ENCODE measurements around the gene FNTB.

FNTB gene

DNA sequence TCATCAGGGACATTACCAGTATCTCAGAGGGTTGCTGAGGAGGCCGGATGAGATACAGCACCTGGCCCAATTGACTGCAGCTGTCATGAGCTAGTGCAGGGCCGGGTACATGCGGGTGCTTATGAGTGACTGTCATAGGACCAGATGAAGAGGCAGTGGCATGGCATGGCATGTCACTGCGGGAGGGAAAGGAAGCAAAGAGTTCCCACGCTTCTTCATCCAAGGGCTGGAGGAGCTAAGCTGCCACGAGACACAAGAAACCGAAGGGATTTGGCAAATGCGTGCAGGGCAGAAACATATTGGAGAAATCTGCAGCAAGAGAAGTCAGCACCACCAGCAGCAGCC lies 33.4 kb upstream of the FNTB start:
- Histone ChIP-seq H3K4me1 (ENCODE audit: control insufficient read depth in 2 of 2, insufficient read depth in 2 of 2, low read length in 2 of 2) (no peaks in the 10 kb centered on the region), H3K36me3 (ENCODE audit: control insufficient read depth in 2 of 2, insufficient read depth in 2 of 2, low read length in 2 of 2) (peaks cover 4 to 10% of the 10 kb centered on the region in 2 donors), H3K9me3 (ENCODE audit: control insufficient read depth in 2 of 2, low read length in 2 of 2) (no peaks in the 10 kb centered on the region), H3K9ac (ENCODE audit: low read depth in 1 of 2, low read length in 2 of 2) (no peak overlapping the region), H3K27me3 (ENCODE audit: control insufficient read depth in 2 of 2, insufficient read depth in 2 of 2, low read length in 2 of 2) (no peaks in the 10 kb centered on the region), H3K4me3 (ENCODE audit: low read length in 2 of 2) (no peak overlapping the region), H3K27ac (ENCODE audit: low read depth in 2 of 2, low read length in 2 of 2) (no peak overlapping the region)

DNA sequence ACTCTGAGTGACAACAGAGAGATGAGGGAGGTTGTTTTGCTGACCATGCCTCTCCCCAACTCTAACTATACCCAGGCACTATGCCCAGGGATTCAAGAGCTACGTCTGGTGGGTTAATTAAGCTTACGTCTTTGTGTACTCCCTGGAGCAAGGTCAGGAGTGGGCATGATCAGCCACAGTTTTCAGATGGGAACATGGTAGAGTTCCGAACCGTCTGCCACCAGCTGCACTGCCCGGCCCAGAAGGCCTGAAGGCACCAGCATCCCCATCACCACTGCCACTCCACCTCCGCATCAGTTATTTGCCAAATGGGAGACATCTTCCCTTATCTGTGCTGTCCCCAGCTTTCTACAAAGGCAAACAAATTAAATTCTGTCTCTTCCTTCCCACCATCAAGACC lies 33.0 kb upstream of the FNTB start:
- H3K4me3 ChIP-seq (ENCODE audit: low read length in 2 of 2): no peak overlapping the region
- no peaks in the 10 kb centered on the region for H3K27me3 ChIP-seq (ENCODE audit: control insufficient read depth in 2 of 2, insufficient read depth in 2 of 2, low read length in 2 of 2)
- H3K9ac ChIP-seq (ENCODE audit: low read depth in 1 of 2, low read length in 2 of 2): no peak overlapping the region
- no peak overlapping the region for H3K27ac ChIP-seq (ENCODE audit: low read depth in 2 of 2, low read length in 2 of 2)
- H3K36me3 ChIP-seq (ENCODE audit: control insufficient read depth in 2 of 2, insufficient read depth in 2 of 2, low read length in 2 of 2): peaks cover 4 to 6% of the 10 kb centered on the region in 2 donors
- no peaks in the 10 kb centered on the region for H3K9me3 ChIP-seq (ENCODE audit: control insufficient read depth in 2 of 2, low read length in 2 of 2)
- no peaks in the 10 kb centered on the region for H3K4me1 ChIP-seq (ENCODE audit: control insufficient read depth in 2 of 2, insufficient read depth in 2 of 2, low read length in 2 of 2)

DNA sequence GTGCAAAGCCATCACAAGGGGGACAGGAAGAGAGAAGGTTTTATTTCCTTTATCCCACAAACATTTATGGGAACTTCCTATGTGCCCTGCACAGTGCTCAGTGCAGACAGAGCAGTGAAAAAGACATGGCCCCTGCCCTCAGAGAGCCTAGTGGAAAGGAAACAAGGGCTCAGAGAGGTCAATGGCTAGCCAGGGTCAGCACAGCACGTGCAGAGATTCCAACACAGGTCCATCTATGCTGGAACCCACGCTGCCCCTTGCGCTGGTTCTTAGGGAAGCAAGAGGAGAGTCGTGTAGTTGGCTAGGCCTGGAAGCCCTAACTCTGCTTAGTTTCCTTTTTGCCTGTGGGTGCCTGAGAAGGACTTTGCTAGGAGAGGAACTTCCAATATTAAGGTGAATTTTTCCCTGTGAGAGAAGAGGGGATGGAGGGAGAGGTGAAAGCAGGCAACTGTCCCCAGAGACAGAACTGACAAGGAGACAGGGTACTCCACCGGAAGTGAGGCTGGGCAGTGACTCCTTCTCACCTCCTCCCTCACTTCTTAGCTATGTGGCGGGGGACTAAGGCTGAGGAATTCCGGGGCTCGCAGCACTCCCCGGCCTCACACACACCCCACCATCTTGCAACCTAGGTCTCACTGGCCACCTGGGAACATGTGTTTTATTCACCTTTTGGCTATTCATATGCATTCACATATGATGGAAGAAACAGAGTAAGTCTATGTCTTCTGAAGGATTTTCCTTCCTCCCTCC lies 32.0 kb upstream of the FNTB start:
- Histone ChIP-seq H3K36me3 (ENCODE audit: control insufficient read depth in 2 of 2, insufficient read depth in 2 of 2, low read length in 2 of 2) (peaks cover 3 to 8% of the 10 kb centered on the region in 2 donors), H3K9me3 (ENCODE audit: control insufficient read depth in 2 of 2, low read length in 2 of 2) (no peaks in the 10 kb centered on the region), H3K27me3 (ENCODE audit: control insufficient read depth in 2 of 2, insufficient read depth in 2 of 2, low read length in 2 of 2) (no peaks in the 10 kb centered on the region), H3K27ac (ENCODE audit: low read depth in 2 of 2, low read length in 2 of 2) (no peak overlapping the region), H3K4me3 (ENCODE audit: low read length in 2 of 2) (no peak overlapping the region), H3K9ac (ENCODE audit: low read depth in 1 of 2, low read length in 2 of 2) (no peak overlapping the region), H3K4me1 (ENCODE audit: control insufficient read depth in 2 of 2, insufficient read depth in 2 of 2, low read length in 2 of 2) (no peaks in the 10 kb centered on the region)

DNA sequence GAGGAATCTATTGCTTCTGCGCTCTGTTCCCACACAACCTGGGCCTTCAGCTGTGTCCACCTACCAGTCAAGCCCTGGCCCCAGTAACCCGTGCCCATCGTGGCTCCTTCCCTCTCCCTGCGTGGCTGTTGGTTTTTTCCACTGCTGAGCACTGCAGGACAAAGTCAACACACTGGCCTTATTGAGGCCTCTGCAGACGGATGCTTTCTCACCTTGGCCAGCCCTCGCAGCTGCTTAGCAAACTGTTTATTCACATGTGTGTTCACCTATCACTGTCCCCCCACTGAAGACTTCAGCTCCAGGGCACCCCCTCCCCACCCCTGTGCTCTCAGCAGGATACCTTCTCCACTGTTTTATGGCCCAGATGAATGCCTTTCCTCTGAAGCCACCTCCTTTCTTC lies 31.4 kb upstream of the FNTB start:
- no peaks in the 10 kb centered on the region for H3K9me3 ChIP-seq (ENCODE audit: control insufficient read depth in 2 of 2, low read length in 2 of 2)
- H3K9ac ChIP-seq (ENCODE audit: low read depth in 1 of 2, low read length in 2 of 2): no peak overlapping the region
- no peaks in the 10 kb centered on the region for H3K27me3 ChIP-seq (ENCODE audit: control insufficient read depth in 2 of 2, insufficient read depth in 2 of 2, low read length in 2 of 2)
- no peaks in the 10 kb centered on the region for H3K4me1 ChIP-seq (ENCODE audit: control insufficient read depth in 2 of 2, insufficient read depth in 2 of 2, low read length in 2 of 2)
- H3K27ac ChIP-seq (ENCODE audit: low read depth in 2 of 2, low read length in 2 of 2): no peak overlapping the region
- peaks cover 3 to 8% of the 10 kb centered on the region in 2 donors for H3K36me3 ChIP-seq (ENCODE audit: control insufficient read depth in 2 of 2, insufficient read depth in 2 of 2, low read length in 2 of 2)
- no peak overlapping the region for H3K4me3 ChIP-seq (ENCODE audit: low read length in 2 of 2)

DNA sequence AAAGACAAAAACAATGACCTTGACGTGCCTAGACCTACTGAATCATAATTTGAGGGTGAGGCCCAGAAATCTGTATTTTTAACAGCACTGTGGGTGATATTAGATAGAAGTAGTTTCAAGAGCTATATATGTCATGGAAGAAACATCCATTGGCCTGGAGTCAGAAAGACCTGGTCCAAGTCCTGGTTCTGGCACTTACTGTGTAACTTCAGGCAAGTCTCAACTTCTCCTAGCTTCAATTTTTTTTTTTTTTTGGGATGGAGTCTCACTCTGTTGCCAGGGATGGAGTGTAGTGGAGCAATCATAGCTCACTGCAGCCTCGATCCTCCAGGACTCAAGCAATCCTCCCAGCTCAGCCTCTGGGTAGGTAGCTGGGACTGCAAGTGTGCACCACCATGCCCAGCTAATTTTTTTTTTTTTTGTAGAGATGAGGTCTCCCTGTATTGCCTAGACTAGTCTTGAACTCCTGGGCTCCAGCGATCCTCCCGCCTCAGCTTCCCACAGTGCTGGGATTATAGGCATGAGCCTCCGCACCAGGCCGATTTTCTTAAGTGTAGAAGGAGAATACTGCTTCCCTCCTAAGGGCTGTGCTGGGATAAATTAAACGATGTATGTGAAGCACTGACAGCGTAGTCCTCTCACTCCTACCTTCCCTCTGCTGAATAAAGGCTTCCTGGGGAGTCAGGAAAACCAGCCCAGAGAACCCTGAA lies 29.8 kb upstream of the FNTB start:
- H3K27ac ChIP-seq (ENCODE audit: low read depth in 2 of 2, low read length in 2 of 2): no peak overlapping the region
- H3K27me3 ChIP-seq (ENCODE audit: control insufficient read depth in 2 of 2, insufficient read depth in 2 of 2, low read length in 2 of 2): no peaks in the 10 kb centered on the region
- H3K9me3 ChIP-seq (ENCODE audit: control insufficient read depth in 2 of 2, low read length in 2 of 2): no peaks in the 10 kb centered on the region
- H3K36me3 ChIP-seq (ENCODE audit: control insufficient read depth in 2 of 2, insufficient read depth in 2 of 2, low read length in 2 of 2): peaks cover 0 to 8% of the 10 kb centered on the region in 2 donors
- no peak overlapping the region for H3K9ac ChIP-seq (ENCODE audit: low read depth in 1 of 2, low read length in 2 of 2)
- peaks cover 0 to 5% of the 10 kb centered on the region in 2 donors for H3K4me1 ChIP-seq (ENCODE audit: control insufficient read depth in 2 of 2, insufficient read depth in 2 of 2, low read length in 2 of 2)
- no peak overlapping the region for H3K4me3 ChIP-seq (ENCODE audit: low read length in 2 of 2)

DNA sequence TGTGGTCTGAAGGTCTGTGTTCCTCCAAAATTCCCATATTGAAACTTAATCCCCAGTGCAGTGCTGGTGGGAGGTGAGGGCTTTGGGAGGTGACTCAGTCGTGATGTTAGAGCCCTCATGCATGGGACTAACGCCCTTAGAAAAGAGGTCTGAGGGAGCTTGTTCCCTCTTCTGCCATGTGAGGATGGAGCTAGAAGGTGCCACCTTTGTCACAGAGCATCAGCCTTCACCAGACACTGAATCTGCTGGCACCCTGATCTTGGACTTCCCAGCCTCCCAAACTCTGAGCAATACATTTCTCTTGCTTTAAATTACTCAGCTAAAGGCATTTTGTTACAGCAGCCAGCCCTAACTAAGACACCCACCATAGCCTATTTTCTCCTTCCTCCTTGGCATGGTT lies 28.5 kb upstream of the FNTB start:
- H3K9me3 ChIP-seq (ENCODE audit: control insufficient read depth in 2 of 2, low read length in 2 of 2): no peaks in the 10 kb centered on the region
- no peak overlapping the region for H3K9ac ChIP-seq (ENCODE audit: low read depth in 1 of 2, low read length in 2 of 2)

DNA sequence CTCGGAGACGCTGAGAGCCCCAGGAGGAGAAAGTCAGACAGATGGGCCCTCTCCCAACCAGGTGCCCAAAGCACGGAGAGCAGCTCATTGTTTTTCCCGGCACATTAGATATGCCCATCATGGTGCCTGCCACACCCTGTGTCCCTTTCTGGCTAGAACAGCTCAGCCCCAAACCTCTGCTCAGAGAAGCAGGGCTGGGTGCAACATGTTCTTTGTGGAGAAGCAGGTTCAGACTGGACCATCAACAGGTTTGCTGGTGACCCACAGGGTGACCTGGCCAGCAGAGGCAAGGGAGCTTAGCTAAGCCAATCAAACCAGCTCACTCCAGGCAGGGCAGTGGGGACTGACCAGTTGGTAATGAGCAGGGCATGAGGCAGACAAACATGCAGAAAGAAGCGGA lies 28.0 kb upstream of the FNTB start:
- H3K9ac ChIP-seq (ENCODE audit: low read depth in 1 of 2, low read length in 2 of 2): no peak overlapping the region
- no peak overlapping the region for H3K27ac ChIP-seq (ENCODE audit: low read depth in 2 of 2, low read length in 2 of 2)
- no peaks in the 10 kb centered on the region for H3K9me3 ChIP-seq (ENCODE audit: control insufficient read depth in 2 of 2, low read length in 2 of 2)
- peaks cover 3 to 5% of the 10 kb centered on the region in 2 donors for H3K36me3 ChIP-seq (ENCODE audit: control insufficient read depth in 2 of 2, insufficient read depth in 2 of 2, low read length in 2 of 2)
- peaks cover 0 to 5% of the 10 kb centered on the region in 2 donors for H3K4me1 ChIP-seq (ENCODE audit: control insufficient read depth in 2 of 2, insufficient read depth in 2 of 2, low read length in 2 of 2)
- H3K4me3 ChIP-seq (ENCODE audit: low read length in 2 of 2): no peak overlapping the region
- H3K27me3 ChIP-seq (ENCODE audit: control insufficient read depth in 2 of 2, insufficient read depth in 2 of 2, low read length in 2 of 2): no peaks in the 10 kb centered on the region

More for the DNA sequence above, 28.5 kb upstream of the FNTB start:
- peaks cover 0 to 5% of the 10 kb centered on the region in 2 donors for H3K4me1 ChIP-seq (ENCODE audit: control insufficient read depth in 2 of 2, insufficient read depth in 2 of 2, low read length in 2 of 2)
- H3K36me3 ChIP-seq (ENCODE audit: control insufficient read depth in 2 of 2, insufficient read depth in 2 of 2, low read length in 2 of 2): peaks cover 3 to 8% of the 10 kb centered on the region in 2 donors
- H3K4me3 ChIP-seq (ENCODE audit: low read length in 2 of 2): no peak overlapping the region
- no peaks in the 10 kb centered on the region for H3K27me3 ChIP-seq (ENCODE audit: control insufficient read depth in 2 of 2, insufficient read depth in 2 of 2, low read length in 2 of 2)
- no peak overlapping the region for H3K27ac ChIP-seq (ENCODE audit: low read depth in 2 of 2, low read length in 2 of 2)

DNA sequence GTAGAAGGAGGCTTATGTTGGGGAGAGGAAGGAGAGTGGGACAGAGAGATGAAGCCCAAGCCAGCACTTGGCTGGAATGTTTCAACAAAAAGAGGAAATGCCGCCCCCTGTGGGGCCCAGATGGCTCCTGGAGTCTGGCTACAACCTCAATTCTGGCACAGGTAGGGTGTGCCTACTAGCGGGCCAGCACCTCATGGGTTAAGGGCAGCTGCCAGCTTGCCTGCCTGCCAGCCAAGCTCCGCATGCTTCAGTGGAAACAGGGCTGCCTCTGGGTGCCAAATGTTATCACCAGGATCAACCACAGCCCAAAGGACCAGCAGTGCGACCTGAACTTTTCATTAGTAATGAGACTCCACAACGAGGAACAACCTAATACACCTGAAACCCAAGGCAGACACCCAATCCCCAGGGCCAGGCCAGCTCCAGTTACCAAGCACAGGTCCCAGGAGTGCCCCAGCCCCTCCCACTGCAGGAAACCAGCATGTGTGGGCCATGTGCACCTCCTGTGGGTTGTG lies 25.9 kb upstream of the FNTB start:
- no peaks in the 10 kb centered on the region for H3K27me3 ChIP-seq (ENCODE audit: control insufficient read depth in 2 of 2, insufficient read depth in 2 of 2, low read length in 2 of 2)
- H3K36me3 ChIP-seq (ENCODE audit: control insufficient read depth in 2 of 2, insufficient read depth in 2 of 2, low read length in 2 of 2): peaks cover 3 to 4% of the 10 kb centered on the region in 2 donors
- H3K4me3 ChIP-seq (ENCODE audit: low read length in 2 of 2): no peak overlapping the region
- H3K9ac ChIP-seq (ENCODE audit: low read depth in 1 of 2, low read length in 2 of 2): no peak overlapping the region
- H3K27ac ChIP-seq (ENCODE audit: low read depth in 2 of 2, low read length in 2 of 2): no peak overlapping the region
- H3K4me1 ChIP-seq (ENCODE audit: control insufficient read depth in 2 of 2, insufficient read depth in 2 of 2, low read length in 2 of 2): peaks cover 0 to 5% of the 10 kb centered on the region in 2 donors
- no peaks in the 10 kb centered on the region for H3K9me3 ChIP-seq (ENCODE audit: control insufficient read depth in 2 of 2, low read length in 2 of 2)

DNA sequence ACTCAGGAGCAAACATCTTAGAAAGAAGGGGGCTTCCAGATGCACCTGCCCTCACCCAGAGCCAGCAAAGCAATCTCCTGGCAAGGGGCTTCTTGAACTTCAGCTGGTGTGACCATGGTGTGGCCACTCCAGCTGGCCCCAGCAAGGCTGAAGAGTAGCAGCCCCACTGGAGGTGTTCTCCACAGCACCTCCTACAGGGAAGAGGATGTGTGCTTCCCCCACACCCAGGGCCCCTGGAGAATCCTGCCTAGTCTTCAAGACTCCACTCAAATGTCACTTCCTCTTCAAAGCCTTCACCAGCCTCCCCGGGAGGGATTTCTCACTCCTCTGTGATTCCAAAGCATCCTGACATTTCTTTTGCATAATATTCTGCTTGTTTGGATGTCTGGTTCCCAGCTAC lies 23.1 kb upstream of the FNTB start:
- Histone ChIP-seq H3K27me3 (ENCODE audit: control insufficient read depth in 2 of 2, insufficient read depth in 2 of 2, low read length in 2 of 2) (no peaks in the 10 kb centered on the region), H3K9me3 (ENCODE audit: control insufficient read depth in 2 of 2, low read length in 2 of 2) (no peaks in the 10 kb centered on the region), H3K4me3 (ENCODE audit: low read length in 2 of 2) (no peak overlapping the region), H3K9ac (ENCODE audit: low read depth in 1 of 2, low read length in 2 of 2) (no peak overlapping the region), H3K4me1 (ENCODE audit: control insufficient read depth in 2 of 2, insufficient read depth in 2 of 2, low read length in 2 of 2) (peaks cover 3 to 8% of the 10 kb centered on the region in 2 donors), H3K36me3 (ENCODE audit: control insufficient read depth in 2 of 2, insufficient read depth in 2 of 2, low read length in 2 of 2) (peaks cover 3 to 4% of the 10 kb centered on the region in 2 donors), H3K27ac (ENCODE audit: low read depth in 2 of 2, low read length in 2 of 2) (no peak overlapping the region)

DNA sequence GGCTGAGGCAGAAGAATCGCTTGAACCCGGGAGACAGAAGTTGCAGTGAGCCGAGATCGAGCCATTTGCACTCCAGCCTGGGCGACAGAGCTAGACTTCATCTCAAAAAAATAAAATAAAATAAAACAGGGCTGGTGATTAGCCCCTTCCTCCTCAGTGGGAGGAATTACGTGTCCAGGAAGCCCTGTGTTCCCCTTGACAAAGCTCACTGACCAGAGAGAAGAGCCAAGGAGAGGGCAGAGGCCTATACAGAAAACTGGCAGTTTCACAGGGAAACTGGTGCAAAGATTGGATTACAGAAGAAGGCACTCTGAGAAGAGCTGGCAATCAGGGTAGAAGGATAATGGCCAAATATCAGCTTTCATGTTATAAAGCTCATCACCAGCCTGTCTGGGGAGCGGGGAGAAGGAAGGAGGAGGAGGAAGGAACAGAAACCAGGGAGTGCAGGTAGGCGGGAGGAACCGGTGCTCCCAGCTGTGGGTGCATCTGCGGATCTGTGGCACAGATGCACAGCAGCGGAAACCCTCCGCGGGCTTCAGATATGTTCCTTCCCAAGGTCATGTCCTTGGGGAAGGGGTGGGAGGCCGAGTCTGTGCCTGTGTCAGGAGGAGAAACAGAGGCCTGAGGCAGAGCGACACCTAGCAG lies 21.2 kb upstream of the FNTB start:
- no peak overlapping the region for H3K27ac ChIP-seq (ENCODE audit: low read depth in 2 of 2, low read length in 2 of 2)

More for the DNA sequence above, 21.2 kb upstream of the FNTB start:
- peaks cover 0 to 3% of the 10 kb centered on the region in 2 donors for H3K36me3 ChIP-seq (ENCODE audit: control insufficient read depth in 2 of 2, insufficient read depth in 2 of 2, low read length in 2 of 2)
- H3K4me3 ChIP-seq (ENCODE audit: low read length in 2 of 2): no peak overlapping the region
- peaks cover 6 to 11% of the 10 kb centered on the region in 2 donors for H3K4me1 ChIP-seq (ENCODE audit: control insufficient read depth in 2 of 2, insufficient read depth in 2 of 2, low read length in 2 of 2)
- no peaks in the 10 kb centered on the region for H3K9me3 ChIP-seq (ENCODE audit: control insufficient read depth in 2 of 2, low read length in 2 of 2)
- no peaks in the 10 kb centered on the region for H3K27me3 ChIP-seq (ENCODE audit: control insufficient read depth in 2 of 2, insufficient read depth in 2 of 2, low read length in 2 of 2)
- H3K9ac ChIP-seq (ENCODE audit: low read depth in 1 of 2, low read length in 2 of 2): no peak overlapping the region
